NCI-H2029 treated with DMSO at 0.1 percent for 48 hours (cell line): ENCODE data around the gene FHIP1A.

Experiments
- DNase-seq: peaks from one replicate; lab custom pipeline; 2025; lab: John Stamatoyannopoulos, UW

The FHIP1A gene

DNA sequence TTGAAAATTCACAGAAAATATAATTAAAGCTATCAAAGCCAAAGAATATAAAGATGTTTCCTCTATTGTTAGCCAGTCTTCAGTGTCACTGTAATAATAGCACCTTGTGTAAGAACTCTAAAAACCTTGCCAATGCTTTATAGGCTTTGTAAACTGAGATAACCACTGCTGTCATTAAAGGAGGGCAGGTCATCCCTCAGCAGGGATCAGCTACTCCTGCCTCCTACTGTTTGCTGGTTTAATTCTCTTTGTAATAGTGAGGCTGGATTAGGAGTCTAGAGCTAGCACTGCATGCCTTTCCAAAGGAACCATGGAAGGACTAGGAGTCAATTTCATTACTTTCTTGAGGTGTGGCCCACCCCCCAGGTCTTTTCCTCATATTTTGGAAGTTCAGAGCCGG, 46.2 kb downstream of the FHIP1A start:
- DNase-seq, result no peak

DNA sequence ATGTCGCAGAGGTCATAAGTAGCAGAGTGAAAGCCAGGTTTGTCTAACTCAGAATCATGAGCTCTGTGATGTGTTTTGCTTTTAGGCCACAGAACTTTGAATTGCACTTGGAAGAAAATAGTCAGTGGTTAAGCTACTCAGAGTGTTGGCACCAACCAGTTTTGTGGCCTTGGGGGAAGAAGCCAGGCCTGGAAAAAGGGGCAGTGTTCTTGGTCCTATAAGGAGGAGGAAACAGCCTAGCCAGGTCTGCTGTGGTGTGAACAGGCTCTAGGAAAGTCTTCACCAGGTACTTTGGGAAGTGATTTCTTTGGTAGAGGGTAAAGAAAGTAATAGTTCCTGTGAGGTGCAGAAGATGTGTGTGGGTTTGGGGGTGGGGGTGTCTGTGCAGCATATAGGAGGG, 49.2 kb downstream of the FHIP1A start:
- no peak for DNase-seq
